Coronary artery (tissue), 2 donors: ENCODE results near the gene PRRT1.

Source experiments
- DNase-seq: peaks from one replicate; pipeline ENCODE4 v3.0.0-alpha.2; 2017; ENCODE audit warnings: low spot score
- H3K27ac ChIP-seq, 2 donors: fragments of 200-600 bp; sonication (generic); one replicate each; pipeline ENCODE4 v1.5.1; 2016 to 2019
- H3K4me3 ChIP-seq: fragments of 200-600 bp; sonication (generic); 2 replicates; pipeline ENCODE4 v1.5.1; 2016; ENCODE audit warnings: mild to moderate bottlenecking, moderate library complexity
- TF ChIP-seq, protein P1 (sequence below): fragments of 200-600 bp; sonication (generic); IDR thresholded peaks from one replicate; pipeline ENCODE4 v1.5.1; 2019; ENCODE audit warnings: antibody characterized with exemption

Gene PRRT1

DNA sequence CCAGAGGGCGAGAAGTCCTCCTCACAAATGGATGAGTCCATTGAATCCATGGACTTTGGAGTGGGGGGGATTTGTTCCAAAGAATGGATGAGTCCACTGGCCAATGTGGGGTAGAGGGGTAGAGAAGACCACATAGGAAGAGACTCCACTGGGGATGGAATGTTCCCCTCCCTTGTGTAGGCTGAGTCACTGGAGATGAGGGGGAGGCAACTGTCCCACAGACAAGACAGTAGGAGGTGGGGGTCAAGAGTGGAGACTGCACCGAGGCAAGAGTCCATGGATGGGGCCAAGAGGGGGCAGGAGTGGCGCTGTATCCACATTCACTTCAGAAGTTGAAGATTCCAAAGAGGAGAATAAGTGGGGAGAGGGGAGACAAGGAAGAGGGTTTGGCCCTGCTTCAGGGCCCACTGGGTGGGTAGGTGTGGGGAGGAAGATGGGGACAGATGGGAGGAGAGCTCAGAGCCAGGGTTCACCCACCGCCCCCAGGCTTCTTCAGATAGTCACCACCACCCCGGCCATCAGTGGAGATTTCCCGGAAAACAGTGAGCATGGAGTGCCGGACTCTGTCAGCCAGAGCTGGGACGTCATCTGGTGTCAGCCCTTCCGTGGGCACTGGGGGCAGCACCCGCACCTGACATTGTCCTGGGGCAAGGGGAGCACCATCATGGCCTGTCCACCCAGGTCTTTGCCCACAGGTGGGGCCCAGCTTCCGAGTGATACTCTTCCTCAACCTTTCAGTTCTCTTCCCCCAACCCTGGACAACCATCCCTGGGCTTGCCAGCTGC lies 17.3 kb upstream of the PRRT1 start:
- no peak overlapping the region for H3K4me3 ChIP-seq
- peak overlapping the region in 1 of 2 donors; percentile 32 for H3K27ac ChIP-seq
- TF ChIP-seq, protein P1, sequence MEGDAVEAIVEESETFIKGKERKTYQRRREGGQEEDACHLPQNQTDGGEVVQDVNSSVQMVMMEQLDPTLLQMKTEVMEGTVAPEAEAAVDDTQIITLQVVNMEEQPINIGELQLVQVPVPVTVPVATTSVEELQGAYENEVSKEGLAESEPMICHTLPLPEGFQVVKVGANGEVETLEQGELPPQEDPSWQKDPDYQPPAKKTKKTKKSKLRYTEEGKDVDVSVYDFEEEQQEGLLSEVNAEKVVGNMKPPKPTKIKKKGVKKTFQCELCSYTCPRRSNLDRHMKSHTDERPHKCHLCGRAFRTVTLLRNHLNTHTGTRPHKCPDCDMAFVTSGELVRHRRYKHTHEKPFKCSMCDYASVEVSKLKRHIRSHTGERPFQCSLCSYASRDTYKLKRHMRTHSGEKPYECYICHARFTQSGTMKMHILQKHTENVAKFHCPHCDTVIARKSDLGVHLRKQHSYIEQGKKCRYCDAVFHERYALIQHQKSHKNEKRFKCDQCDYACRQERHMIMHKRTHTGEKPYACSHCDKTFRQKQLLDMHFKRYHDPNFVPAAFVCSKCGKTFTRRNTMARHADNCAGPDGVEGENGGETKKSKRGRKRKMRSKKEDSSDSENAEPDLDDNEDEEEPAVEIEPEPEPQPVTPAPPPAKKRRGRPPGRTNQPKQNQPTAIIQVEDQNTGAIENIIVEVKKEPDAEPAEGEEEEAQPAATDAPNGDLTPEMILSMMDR: no peak
- peak; percentile 62 for DNase-seq

DNA sequence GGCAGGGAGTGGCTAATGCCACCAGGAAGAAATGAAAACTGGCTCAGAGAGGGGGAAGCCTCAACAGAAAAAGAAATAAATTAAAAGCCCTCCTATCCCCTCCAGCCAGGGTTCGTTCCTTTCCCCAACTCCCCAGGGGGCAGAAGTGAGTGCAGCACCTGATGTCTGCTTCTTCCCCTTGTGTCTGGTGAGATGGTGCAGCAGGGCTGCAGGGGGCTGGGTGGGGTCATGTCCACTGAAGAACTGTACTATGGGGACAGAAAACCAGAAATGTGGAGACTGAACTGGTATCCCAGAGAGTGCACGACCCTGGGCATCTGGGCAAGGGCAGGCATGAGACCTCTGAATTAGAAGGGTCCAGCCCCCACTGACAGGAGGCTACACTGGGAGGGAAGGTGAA lies 16.6 kb upstream of the PRRT1 start:
- no peak overlapping the region for H3K4me3 ChIP-seq
- DNase-seq: no peak
- TF ChIP-seq, protein P1: no peak
- H3K27ac ChIP-seq: peak overlapping the region in 1 of 2 donors; percentile 32

DNA sequence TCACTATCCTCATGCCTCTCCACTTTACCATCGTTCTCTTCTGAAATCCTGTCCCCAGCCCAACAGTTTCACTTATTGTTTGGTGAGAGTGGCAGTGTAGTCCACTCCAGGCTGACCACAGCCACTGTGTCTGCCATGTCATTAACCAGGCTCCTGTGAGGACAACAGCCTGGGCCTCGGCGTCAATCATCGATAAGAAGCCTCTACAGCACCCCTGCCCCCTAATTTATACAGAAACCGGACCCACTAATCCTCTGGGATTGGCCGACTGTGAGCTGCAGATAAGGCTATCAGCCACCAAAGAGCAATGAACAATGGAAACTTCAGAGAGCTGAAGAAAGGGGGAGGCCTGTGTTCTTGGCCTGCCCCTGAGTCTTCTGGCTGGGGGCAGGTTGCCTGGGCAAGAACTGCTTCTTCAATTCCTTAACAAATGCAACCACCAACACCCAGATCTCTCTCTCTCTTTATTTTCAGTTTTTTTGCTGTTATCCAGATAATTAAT lies 16.1 kb upstream of the PRRT1 start:
- TF ChIP-seq, protein P1: no peak
- no peak overlapping the region for H3K4me3 ChIP-seq
- DNase-seq: no peak
- H3K27ac ChIP-seq: no peak overlapping the region

DNA sequence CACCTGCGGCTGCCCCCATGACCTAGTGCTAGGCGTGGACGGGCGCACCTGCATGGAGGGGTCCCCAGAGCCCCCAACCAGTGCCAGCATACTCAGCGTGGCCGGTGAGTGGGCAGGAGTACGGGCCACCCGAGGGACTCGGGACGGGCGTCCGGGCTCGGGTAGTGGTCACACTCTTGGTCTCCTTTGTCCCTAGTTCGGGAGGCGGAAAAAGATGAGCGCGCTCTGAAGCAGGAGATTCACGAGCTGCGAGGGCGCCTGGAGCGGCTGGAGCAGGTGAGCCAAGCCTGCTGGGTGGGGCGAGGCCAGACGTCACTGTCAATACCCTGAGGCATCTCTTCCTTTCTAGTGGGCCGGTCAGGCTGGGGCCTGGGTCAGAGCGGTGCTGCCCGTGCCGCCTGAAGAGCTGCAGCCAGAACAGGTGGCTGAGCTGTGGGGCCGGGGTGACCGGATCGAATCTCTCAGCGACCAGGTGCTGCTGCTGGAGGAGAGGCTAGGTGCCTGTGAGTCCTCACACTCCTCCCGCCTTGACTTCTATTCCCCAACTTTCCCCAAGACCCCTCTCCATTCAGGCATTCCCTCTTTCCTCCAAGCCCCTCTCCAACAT lies 15.5 kb upstream of the PRRT1 start:
- peak; percentile 68 for DNase-seq
- H3K27ac ChIP-seq: peak overlapping the region in 1 of 2 donors; percentile 45
- TF ChIP-seq, protein P1: no peak
- H3K4me3 ChIP-seq: no peak overlapping the region

DNA sequence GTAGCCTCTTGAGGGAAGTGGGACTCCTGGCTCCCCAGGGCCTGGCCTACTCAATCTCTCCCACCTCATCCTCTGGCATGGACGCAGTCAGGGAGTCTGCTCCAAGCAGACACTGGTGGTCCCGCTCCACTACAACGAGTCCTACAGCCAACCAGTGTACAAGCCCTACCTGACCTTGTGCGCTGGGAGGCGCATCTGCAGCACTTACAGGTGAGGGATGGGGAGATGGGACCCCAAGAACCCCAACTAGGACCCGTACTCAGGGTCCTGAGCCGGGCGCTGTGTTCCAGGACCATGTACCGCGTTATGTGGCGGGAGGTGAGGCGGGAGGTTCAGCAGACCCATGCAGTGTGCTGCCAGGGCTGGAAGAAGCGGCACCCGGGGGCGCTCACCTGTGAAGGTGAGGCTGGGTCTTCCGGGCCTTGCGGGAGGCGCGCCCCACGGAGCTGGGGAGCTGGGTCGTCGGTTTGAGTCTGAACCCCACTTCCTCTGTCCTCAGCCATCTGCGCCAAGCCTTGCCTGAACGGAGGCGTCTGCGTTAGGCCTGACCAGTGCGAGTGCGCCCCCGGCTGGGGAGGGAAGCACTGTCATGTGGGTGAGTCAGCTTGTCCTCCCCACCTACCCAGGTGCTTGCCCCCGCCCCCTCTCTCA lies 14.8 kb upstream of the PRRT1 start:
- TF ChIP-seq, protein P1: no peak
- H3K27ac ChIP-seq: peak overlapping the region in 1 of 2 donors; percentile 45
- DNase-seq: peak; percentile 71
- H3K4me3 ChIP-seq: no peak overlapping the region

DNA sequence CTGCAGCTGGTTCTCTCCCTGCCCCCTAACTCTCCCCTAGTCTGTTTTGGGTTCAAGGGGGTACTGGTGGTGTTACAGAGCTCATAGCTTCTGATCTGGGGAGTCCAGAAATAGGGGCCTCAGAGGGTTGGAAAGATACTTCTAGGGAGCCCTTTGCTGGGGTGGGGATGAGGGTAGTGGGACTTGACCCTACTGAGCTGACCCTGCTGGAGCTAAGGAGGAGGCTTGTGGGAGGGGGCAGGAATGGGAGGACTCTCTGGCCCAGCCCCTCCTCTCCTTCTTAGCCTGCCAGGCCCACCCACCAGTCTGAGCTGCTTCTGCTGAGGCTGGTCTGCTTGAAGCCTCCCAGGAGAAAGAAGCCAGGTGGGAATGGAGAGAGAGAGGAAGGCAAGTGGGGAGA lies 12.6 kb upstream of the PRRT1 start, which contains the start of gene EGFL8:
Gene EGFL8 (plus strand): TSS at position 301 of the 400 bp plus-strand sequence. CDS start 1,571 bp downstream, outside the sequence.
- H3K4me3 ChIP-seq: no peak within 1 kb of the TSS
- DNase-seq: no peak
- TF ChIP-seq, protein P1: no peak
- H3K27ac ChIP-seq: peak within 1 kb of the TSS in 1 of 2 donors; percentile 52
